Thyroid gland (tissue), 4 donors: Measurements from ENCODE around the gene RNF220. TPM values are rescaled to one million over a fixed set of nuclear protein-coding genes. Genes with fewer than 3 reads are reported as not detected.

ENCODE experiments used
- DNase-seq, 2 donors: peaks; one replicate each; pipeline ENCODE4 v3.0.0-alpha.2; 2019
- H3K27ac ChIP-seq, 3 donors: fragments of 200-600 bp; sonication (generic); 1 replicate in 2 of 3; 2 replicates in 1 of 3; pipeline ENCODE4 v1.5.1; 2016 to 2019; ENCODE audit warnings: mild to moderate bottlenecking in 1 of 3, moderate library complexity in 1 of 3
- H3K27me3 ChIP-seq: fragments of 200-600 bp; sonication (generic); one replicate; pipeline ENCODE4 v1.5.1; 2019
- H3K36me3 ChIP-seq, 2 donors: fragments of 200-600 bp; sonication (generic); one replicate each; pipeline ENCODE4 v1.5.1; 2016 to 2019
- H3K4me1 ChIP-seq, 2 donors: fragments of 200-600 bp; sonication (generic); one replicate each; pipeline ENCODE4 v1.5.1; 2017 to 2019
- H3K4me3 ChIP-seq, 3 donors: fragments of 200-600 bp; sonication (generic); replicated peaks in 1 of 3; 1 replicate in 2 of 3; 2 replicates in 1 of 3; pipeline ENCODE4 v1.5.1; 2016; ENCODE audit warnings: mild to moderate bottlenecking in 1 of 3
- H3K9me3 ChIP-seq: fragments of 200-600 bp; sonication (generic); one replicate; pipeline ENCODE4 v1.5.1; 2017
- CTCF ChIP-seq, 6 experiments: fragments of 200-600 bp in 3 of 6; fragments of 450-650 bp in 3 of 6; sonication (generic) in 3 of 6; IDR thresholded peaks; one replicate each; pipeline ENCODE4 v1.5.1; 2016 to 2019; ENCODE audit warnings: antibody characterized with exemption in 6 of 6, mild to moderate bottlenecking in 2 of 6, inconsistent platforms in 1 of 6, moderate library complexity in 1 of 6
- POLR2A ChIP-seq, 2 donors: fragments of 450-650 bp; IDR thresholded peaks; one replicate each; pipeline ENCODE4 v1.6.1; 2017; ENCODE audit warnings: antibody characterized with exemption in 2 of 2, mild to moderate bottlenecking in 2 of 2, moderate library complexity in 1 of 2
- WGBS, 2 donors: methylation state at CpG; one replicate each; pipeline ENCODE4 v1.1.5; 2017; 5-methylcytosine and 5-hydroxymethylcytosine counted together
- intact Hi-C: fragments of 100-400 bp; cut with DNase I; formaldehyde crosslinking; loops from one replicate; pipeline ENCODE4 v1.15.1; 2023
- total RNA-seq, 4 donors: library from RNA; depleted of rRNA; stranded (reverse); fragments of >200 nt; gene quantifications; one replicate each; pipeline ENCODE4 v1.2.3, GENCODE V29; 2016

RNF220 gene
- total RNA-seq, 4 donors from 2014 or later = 88.7 to 117 (median 102) TPM

GRCh38 chr1:44467566-44467965, 62.5 kb downstream of the RNF220 start:
- H3K4me3 ChIP-seq = no peak overlapping the region
- no peak overlapping the region for H3K27ac ChIP-seq
- no peak for TF ChIP-seq CTCF (IDR thresholded peaks at IDR 0.05)
- no peak for TF ChIP-seq POLR2A (IDR thresholded peaks at IDR 0.05)
- no peaks in the 10 kb centered on the region for H3K36me3 ChIP-seq
- no peak for DNase-seq
- intact Hi-C loops = no loop called here
- no peaks in the 10 kb centered on the region for H3K9me3 ChIP-seq
- no peaks in the 10 kb centered on the region for H3K27me3 ChIP-seq
- WGBS, 2 donors = 46 to 68% methylated on average over 4 of the region's 4 CpGs
- peaks cover 0 to 6% of the 10 kb centered on the region in 2 donors for H3K4me1 ChIP-seq

GRCh38 chr1:44471911-44472453, 66.9 kb downstream of the RNF220 start:
- no peaks in the 10 kb centered on the region for H3K36me3 ChIP-seq
- no peak for DNase-seq
- H3K27ac ChIP-seq = no peak overlapping the region
- TF ChIP-seq CTCF (IDR thresholded peaks at IDR 0.05) = no peak
- no peak overlapping the region for H3K4me3 ChIP-seq
- WGBS, 2 donors = 64 to 91% methylated on average over 2 of the region's 2 CpGs
- H3K27me3 ChIP-seq = no peaks in the 10 kb centered on the region
- H3K4me1 ChIP-seq = peaks cover 0 to 10% of the 10 kb centered on the region in 2 donors
- no peaks in the 10 kb centered on the region for H3K9me3 ChIP-seq
- intact Hi-C loops = no loop called here

- Histone ChIP-seq H3K27me3 (no peaks in the 10 kb centered on the region), H3K27ac (peak overlapping the region in 1 of 3 donors; percentile 39), H3K4me3 (no peak overlapping the region), H3K4me1 (peaks cover 0 to 10% of the 10 kb centered on the region in 2 donors), H3K9me3 (no peaks in the 10 kb centered on the region), H3K36me3 (no peaks in the 10 kb centered on the region)
- DNase-seq = peak; percentile 52
- 46 to 48% methylated on average over 16 to 18 of the region's 18 CpGs for WGBS, 2 donors
- TF ChIP-seq POLR2A (IDR thresholded peaks at IDR 0.05) = no peak
- TF ChIP-seq CTCF (IDR thresholded peaks at IDR 0.05) = no peak
- intact Hi-C loops = no loop called here
Observed at GRCh38 chr1:44472620-44473525, 67.8 kb downstream of the RNF220 start.

- Histone ChIP-seq H3K27ac (no peak overlapping the region), H3K27me3 (no peaks in the 10 kb centered on the region), H3K36me3 (no peaks in the 10 kb centered on the region), H3K4me3 (no peak overlapping the region), H3K9me3 (no peaks in the 10 kb centered on the region), H3K4me1 (peaks cover 0 to 10% of the 10 kb centered on the region in 2 donors)
- TF ChIP-seq POLR2A (IDR thresholded peaks at IDR 0.05) (no peak), CTCF (IDR thresholded peaks at IDR 0.05) (no peak)
- intact Hi-C loops = no loop called here
- DNase-seq = no peak
Observed at GRCh38 chr1:44476891-44477290, 71.8 kb downstream of the RNF220 start.

- intact Hi-C loops = no loop called here
- Histone ChIP-seq H3K27me3 (no peaks in the 10 kb centered on the region), H3K36me3 (no peaks in the 10 kb centered on the region), H3K4me3 (no peak overlapping the region), H3K27ac (no peak overlapping the region), H3K9me3 (no peaks in the 10 kb centered on the region), H3K4me1 (peaks cover 0 to 12% of the 10 kb centered on the region in 2 donors)
- DNase-seq = no peak
- no peak for TF ChIP-seq CTCF (IDR thresholded peaks at IDR 0.05)
- TF ChIP-seq POLR2A (IDR thresholded peaks at IDR 0.05) = no peak
- 71 to 73% methylated on average over 2 of the region's 2 CpGs for WGBS, 2 donors
Observed at GRCh38 chr1:44481701-44482100, 76.6 kb downstream of the RNF220 start.
